SK-N-SH treated with all-trans-retinoic acid at 6 μM for 48 hours (cell line): ENCODE measurements around the gene GPR12.

Experiments
- ATAC-seq: fragments of 200-7000 bp; cut with Tn5 transposase; 3 replicates; pipeline ENCODE4 v1.9.1; 2020; ENCODE audit warnings: mild to moderate bottlenecking, moderate library complexity
- CSDC2 ChIP-seq: fragments of 250-450 bp; sonication (Bioruptor Pico); IDR thresholded peaks from 2 replicates; pipeline ENCODE4 v1.5.0; 2020; ENCODE audit warnings: mild to moderate bottlenecking, moderate library complexity
- ESRRG ChIP-seq: fragments of 250-450 bp; sonication (Bioruptor Pico); IDR thresholded peaks from 2 replicates; pipeline ENCODE4 v1.6.1; 2021; ENCODE audit warnings: mild to moderate bottlenecking
- GLIS3 ChIP-seq: fragments of 250-450 bp; sonication (Bioruptor Pico); IDR thresholded peaks from 2 replicates; pipeline ENCODE4 v1.5.0; 2020; ENCODE audit warnings: mild to moderate bottlenecking, moderate library complexity
- OSR1 ChIP-seq: fragments of 250-450 bp; sonication (Bioruptor Pico); IDR thresholded peaks from 2 replicates; pipeline ENCODE4 v1.8.0; 2022; ENCODE audit warnings: moderate library complexity, mild to moderate bottlenecking, inconsistent platforms
- PPARA ChIP-seq: fragments of 250-450 bp; sonication (Bioruptor Pico); IDR thresholded peaks from 2 replicates; pipeline ENCODE4 v1.5.0; 2020; ENCODE audit warnings: mild to moderate bottlenecking, borderline replicate concordance
- RARB ChIP-seq: fragments of 250-450 bp; sonication (Bioruptor Pico); IDR thresholded peaks from 2 replicates; pipeline ENCODE4 v1.8.0; 2021; ENCODE audit warnings: mild to moderate bottlenecking, moderate library complexity
- TCF4 ChIP-seq: fragments of 250-450 bp; sonication (Bioruptor Pico); IDR thresholded peaks from 2 replicates; pipeline ENCODE4 v1.8.0; 2021; ENCODE audit warnings: mild to moderate bottlenecking, moderate library complexity, borderline replicate concordance
- ZC3H10 ChIP-seq: fragments of 250-450 bp; sonication (Bioruptor Pico); IDR thresholded peaks from 2 replicates; pipeline ENCODE4 v1.5.1; 2021; ENCODE audit warnings: mild to moderate bottlenecking, moderate library complexity
- ZFP3 ChIP-seq: fragments of 250-450 bp; sonication (Bioruptor Pico); IDR thresholded peaks from 2 replicates; pipeline ENCODE4 v1.5.0; 2020; ENCODE audit warnings: mild to moderate bottlenecking, moderate library complexity
- ZFP30 ChIP-seq: fragments of 450-650 bp; formaldehyde crosslinking; IDR thresholded peaks from 2 replicates; pipeline ENCODE4 v1.5.0; 2022; ENCODE audit warnings: mild to moderate bottlenecking, moderate library complexity
- TF ChIP-seq, protein P1 (sequence below): fragments of 250-450 bp; sonication (Bioruptor Pico); IDR thresholded peaks from 2 replicates; pipeline ENCODE4 v1.8.0; 2021; ENCODE audit warnings: low read depth, mild to moderate bottlenecking, moderate library complexity, borderline replicate concordance
- TF ChIP-seq, protein P2 (sequence below): fragments of 250-450 bp; sonication (Bioruptor Pico); IDR thresholded peaks from 2 replicates; pipeline ENCODE4 v1.5.1; 2020; ENCODE audit warnings: low read depth, mild to moderate bottlenecking, moderate library complexity
- TF ChIP-seq, protein P3 (sequence below): fragments of 250-450 bp; sonication (Bioruptor Pico); IDR thresholded peaks from 2 replicates; pipeline ENCODE4 v1.5.0; 2020; ENCODE audit warnings: mild to moderate bottlenecking, moderate library complexity
- TF ChIP-seq, protein P4 (sequence below): fragments of 250-450 bp; sonication (Bioruptor Pico); IDR thresholded peaks from 2 replicates; pipeline ENCODE4 v1.8.0; 2020; ENCODE audit warnings: mild to moderate bottlenecking, moderate library complexity, borderline replicate concordance

Gene GPR12

DNA sequence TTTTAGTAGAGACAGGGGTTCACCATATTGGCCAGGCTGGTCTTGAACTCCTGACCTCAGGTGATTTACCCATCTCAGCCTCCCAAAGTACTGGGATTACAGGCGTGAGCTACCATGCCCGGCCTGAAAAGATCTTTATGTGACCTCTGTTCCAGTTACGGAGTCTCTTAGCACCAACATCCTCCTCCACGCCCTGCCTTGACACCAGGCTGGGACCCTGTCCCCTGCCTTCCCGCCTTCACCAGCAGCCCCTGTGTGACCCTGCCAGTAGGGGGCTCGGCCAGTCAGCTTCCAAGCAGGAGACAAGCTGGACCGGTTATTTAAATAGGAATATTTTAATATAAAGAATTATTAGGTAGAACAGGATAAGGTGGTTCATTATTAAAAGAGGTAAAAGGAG is 54.2 kb downstream of the GPR12 start (continued):
- TF ChIP-seq, protein P1, sequence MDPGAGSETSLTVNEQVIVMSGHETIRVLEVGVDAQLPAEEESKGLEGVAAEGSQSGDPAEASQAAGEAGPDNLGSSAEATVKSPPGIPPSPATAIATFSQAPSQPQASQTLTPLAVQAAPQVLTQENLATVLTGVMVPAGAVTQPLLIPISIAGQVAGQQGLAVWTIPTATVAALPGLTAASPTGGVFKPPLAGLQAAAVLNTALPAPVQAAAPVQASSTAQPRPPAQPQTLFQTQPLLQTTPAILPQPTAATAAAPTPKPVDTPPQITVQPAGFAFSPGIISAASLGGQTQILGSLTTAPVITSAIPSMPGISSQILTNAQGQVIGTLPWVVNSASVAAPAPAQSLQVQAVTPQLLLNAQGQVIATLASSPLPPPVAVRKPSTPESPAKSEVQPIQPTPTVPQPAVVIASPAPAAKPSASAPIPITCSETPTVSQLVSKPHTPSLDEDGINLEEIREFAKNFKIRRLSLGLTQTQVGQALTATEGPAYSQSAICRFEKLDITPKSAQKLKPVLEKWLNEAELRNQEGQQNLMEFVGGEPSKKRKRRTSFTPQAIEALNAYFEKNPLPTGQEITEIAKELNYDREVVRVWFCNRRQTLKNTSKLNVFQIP (CRISPR knock-in tag), result no peak
- TF ChIP-seq GLIS3 (CRISPR knock-in tag), result no peak
- TF ChIP-seq, all 23 proteins: peak for 0

DNA sequence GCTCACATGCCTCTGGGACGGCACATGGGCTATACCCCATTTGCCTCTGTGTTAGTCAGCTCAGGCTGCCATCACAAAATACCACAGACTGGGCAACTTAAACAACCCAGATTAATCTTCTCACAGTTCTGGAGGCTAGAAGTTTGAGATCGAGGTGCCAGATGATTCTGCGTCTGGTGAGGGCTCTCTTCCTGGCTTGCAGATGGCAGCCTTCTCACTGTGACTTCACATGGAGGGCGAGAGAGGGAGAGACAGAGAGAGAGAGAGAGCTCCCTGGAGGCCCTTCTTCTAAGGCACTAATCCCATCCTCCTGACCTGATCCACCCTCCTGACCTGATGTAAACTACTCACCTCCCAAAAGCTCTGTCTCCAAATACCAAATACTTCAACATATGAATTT is 55.0 kb downstream of the GPR12 start:
- no peak for ATAC-seq
- TF ChIP-seq, protein P2, sequence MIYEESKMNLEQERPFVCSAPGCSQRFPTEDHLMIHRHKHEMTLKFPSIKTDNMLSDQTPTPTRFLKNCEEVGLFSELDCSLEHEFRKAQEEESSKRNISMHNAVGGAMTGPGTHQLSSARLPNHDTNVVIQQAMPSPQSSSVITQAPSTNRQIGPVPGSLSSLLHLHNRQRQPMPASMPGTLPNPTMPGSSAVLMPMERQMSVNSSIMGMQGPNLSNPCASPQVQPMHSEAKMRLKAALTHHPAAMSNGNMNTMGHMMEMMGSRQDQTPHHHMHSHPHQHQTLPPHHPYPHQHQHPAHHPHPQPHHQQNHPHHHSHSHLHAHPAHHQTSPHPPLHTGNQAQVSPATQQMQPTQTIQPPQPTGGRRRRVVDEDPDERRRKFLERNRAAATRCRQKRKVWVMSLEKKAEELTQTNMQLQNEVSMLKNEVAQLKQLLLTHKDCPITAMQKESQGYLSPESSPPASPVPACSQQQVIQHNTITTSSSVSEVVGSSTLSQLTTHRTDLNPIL (CRISPR knock-in tag), result no peak
- TF ChIP-seq ZC3H10 (CRISPR knock-in tag) (no peak), ZFP3 (CRISPR knock-in tag) (no peak), TCF4 (CRISPR knock-in tag) (no peak), ESRRG (CRISPR knock-in tag) (no peak), PPARA (no peak), CSDC2 (no peak), OSR1 (no peak), ZFP30 (no peak), RARB (CRISPR knock-in tag) (no peak)
- TF ChIP-seq, protein P3, sequence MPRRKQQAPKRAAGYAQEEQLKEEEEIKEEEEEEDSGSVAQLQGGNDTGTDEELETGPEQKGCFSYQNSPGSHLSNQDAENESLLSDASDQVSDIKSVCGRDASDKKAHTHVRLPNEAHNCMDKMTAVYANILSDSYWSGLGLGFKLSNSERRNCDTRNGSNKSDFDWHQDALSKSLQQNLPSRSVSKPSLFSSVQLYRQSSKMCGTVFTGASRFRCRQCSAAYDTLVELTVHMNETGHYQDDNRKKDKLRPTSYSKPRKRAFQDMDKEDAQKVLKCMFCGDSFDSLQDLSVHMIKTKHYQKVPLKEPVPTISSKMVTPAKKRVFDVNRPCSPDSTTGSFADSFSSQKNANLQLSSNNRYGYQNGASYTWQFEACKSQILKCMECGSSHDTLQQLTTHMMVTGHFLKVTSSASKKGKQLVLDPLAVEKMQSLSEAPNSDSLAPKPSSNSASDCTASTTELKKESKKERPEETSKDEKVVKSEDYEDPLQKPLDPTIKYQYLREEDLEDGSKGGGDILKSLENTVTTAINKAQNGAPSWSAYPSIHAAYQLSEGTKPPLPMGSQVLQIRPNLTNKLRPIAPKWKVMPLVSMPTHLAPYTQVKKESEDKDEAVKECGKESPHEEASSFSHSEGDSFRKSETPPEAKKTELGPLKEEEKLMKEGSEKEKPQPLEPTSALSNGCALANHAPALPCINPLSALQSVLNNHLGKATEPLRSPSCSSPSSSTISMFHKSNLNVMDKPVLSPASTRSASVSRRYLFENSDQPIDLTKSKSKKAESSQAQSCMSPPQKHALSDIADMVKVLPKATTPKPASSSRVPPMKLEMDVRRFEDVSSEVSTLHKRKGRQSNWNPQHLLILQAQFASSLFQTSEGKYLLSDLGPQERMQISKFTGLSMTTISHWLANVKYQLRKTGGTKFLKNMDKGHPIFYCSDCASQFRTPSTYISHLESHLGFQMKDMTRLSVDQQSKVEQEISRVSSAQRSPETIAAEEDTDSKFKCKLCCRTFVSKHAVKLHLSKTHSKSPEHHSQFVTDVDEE (CRISPR knock-in tag), result no peak
- TF ChIP-seq, protein P4, sequence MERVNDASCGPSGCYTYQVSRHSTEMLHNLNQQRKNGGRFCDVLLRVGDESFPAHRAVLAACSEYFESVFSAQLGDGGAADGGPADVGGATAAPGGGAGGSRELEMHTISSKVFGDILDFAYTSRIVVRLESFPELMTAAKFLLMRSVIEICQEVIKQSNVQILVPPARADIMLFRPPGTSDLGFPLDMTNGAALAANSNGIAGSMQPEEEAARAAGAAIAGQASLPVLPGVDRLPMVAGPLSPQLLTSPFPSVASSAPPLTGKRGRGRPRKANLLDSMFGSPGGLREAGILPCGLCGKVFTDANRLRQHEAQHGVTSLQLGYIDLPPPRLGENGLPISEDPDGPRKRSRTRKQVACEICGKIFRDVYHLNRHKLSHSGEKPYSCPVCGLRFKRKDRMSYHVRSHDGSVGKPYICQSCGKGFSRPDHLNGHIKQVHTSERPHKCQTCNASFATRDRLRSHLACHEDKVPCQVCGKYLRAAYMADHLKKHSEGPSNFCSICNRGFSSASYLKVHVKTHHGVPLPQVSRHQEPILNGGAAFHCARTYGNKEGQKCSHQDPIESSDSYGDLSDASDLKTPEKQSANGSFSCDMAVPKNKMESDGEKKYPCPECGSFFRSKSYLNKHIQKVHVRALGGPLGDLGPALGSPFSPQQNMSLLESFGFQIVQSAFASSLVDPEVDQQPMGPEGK (CRISPR knock-in tag), result no peak
- TF ChIP-seq, protein P1 (CRISPR knock-in tag), result no peak
